Small intestine (tissue), 7 donors: ENCODE results near the gene SPOCK1. TPM values are rescaled to one million over a fixed set of nuclear protein-coding genes. Genes with fewer than 3 reads are reported as not detected.
A peak's percentile ranks its signal among the peaks of the same experiment; 100 is the strongest.

Experiments used
- DNase-seq, 2 donors: peaks; one replicate each; pipeline versions ENCODE4 v3.0.0 to v3.0.0-alpha.2; 2013
- FAIRE-seq: peaks from 2 replicates; lab custom pipeline; 2012; peaks lifted over from hg19 to GRCh38; lab: Jason Lieb, UNC
- H3K27ac ChIP-seq, 3 donors: one replicate each; pipeline ENCODE4 v1.5.1; 2013; ENCODE audit warnings: low read length in 2 of 3, mild to moderate bottlenecking in 2 of 3, control low read depth in 1 of 3, inconsistent platforms in 1 of 3, low read depth in 1 of 3, moderate library complexity in 1 of 3
- H3K27me3 ChIP-seq, 3 donors: one replicate each; pipeline ENCODE4 v1.6.1; 2013; ENCODE audit warnings: low read length in 3 of 3, inconsistent platforms in 1 of 3; ENCODE audit not compliant: control insufficient read depth in 3 of 3, insufficient read depth in 3 of 3
- H3K36me3 ChIP-seq, 3 donors: one replicate each; pipeline ENCODE4 v1.6.1; 2013; ENCODE audit warnings: low read length in 3 of 3, inconsistent platforms in 1 of 3, low read depth in 1 of 3, mild to moderate bottlenecking in 1 of 3, moderate library complexity in 1 of 3; ENCODE audit not compliant: control insufficient read depth in 3 of 3, insufficient read depth in 2 of 3
- H3K4me1 ChIP-seq, 3 donors: one replicate each; pipeline ENCODE4 v1.6.1; 2013; ENCODE audit warnings: low read length in 2 of 3, inconsistent platforms in 1 of 3, low read depth in 1 of 3, mild to moderate bottlenecking in 1 of 3, moderate library complexity in 1 of 3; ENCODE audit not compliant: control insufficient read depth in 3 of 3, insufficient read depth in 2 of 3
- H3K4me3 ChIP-seq, 3 donors: one replicate each; pipeline ENCODE4 v1.5.1; 2013; ENCODE audit warnings: low read length in 3 of 3, control low read depth in 1 of 3, inconsistent platforms in 1 of 3, low read depth in 1 of 3, mild to moderate bottlenecking in 1 of 3, moderate library complexity in 1 of 3
- H3K9me3 ChIP-seq, 2 donors: one replicate each; pipeline ENCODE4 v1.6.1; 2013; ENCODE audit warnings: low read depth in 1 of 2, low read length in 1 of 2; ENCODE audit not compliant: control insufficient read depth in 2 of 2, insufficient read depth in 1 of 2
- WGBS, 3 donors: extraction: QIAGEN DNeasy Blood & Tissue Kit; methylation state at CpG; one replicate each; pipeline ENCODE4 v1.1.7; 2013; 5-methylcytosine and 5-hydroxymethylcytosine counted together
- polyA plus RNA-seq, 4 donors: library from polyadenylated mRNA; stranded (reverse) in 3 of 4; unstranded in 1 of 4; fragments of 200-250 nt in 3 of 4; fragments of 120-200 nt in 1 of 4; gene quantifications; one replicate each; pipeline versions ENCODE4 v1.2.1 to v1.2.3, GENCODE V29; 2013
- donor health status: healthy with polysubstance abuse.
- donor health status: control.
- donor health status: control.
- donor health status: Bipolar disorder and iron deficiency.
- donor health status: healthy.

Gene SPOCK1
- polyA plus RNA-seq, 4 donors: 0.22 to 1.1 (median 0.54) TPM

DNA sequence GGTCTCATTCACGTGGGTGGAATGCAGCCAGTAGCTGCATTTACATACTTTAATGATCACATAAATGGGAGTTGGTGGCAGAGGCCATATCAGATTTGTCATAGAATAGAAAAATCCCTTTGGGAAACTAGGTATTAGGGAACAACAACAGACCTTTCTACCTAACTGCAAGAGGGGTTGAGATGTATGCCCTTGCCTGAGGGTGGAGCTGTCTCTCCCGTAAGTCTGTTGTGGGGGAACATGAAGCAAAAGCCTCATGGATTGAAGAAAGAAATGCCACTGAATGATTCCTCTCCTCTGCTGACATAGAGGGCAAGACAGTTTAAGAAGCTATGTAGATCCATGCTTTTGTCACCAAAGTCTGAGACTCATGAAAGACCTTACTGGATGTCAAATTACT lies 461.3 kb downstream of the SPOCK1 start:
- Histone ChIP-seq H3K27ac (no peak overlapping the region), H3K36me3 (no peaks in the 10 kb centered on the region), H3K27me3 (peaks cover 0 to 2% (median 1%) of the 10 kb centered on the region in 3 donors), H3K4me1 (no peaks in the 10 kb centered on the region), H3K9me3 (no peaks in the 10 kb centered on the region), H3K4me3 (no peak overlapping the region)
- FAIRE-seq: no peak
- no peak for DNase-seq
- WGBS, 3 donors: 45 to 61% (median 55%) methylated on average over 2 of the region's 2 CpGs

DNA sequence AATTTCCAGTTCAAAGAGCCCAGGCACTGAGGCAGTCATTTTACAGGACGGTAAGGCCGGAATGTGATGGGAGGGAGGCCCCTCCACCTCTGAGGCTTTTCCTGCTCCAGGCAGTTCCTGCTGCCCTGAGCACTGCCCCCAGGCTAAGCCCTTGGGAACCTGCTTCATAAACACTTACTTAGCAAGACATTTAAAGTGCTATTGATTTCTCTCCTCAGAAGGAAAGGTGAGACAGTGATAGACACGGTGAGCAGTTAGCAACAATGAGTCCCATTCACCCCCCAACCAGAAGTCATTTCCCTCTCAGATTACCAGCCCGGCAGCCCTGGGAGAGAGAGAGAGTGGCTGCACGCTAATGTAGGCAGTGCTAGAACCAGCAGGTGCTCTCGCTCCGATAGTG lies 462.5 kb downstream of the SPOCK1 start:
- Histone ChIP-seq H3K4me1 (no peaks in the 10 kb centered on the region), H3K4me3 (no peak overlapping the region), H3K36me3 (no peaks in the 10 kb centered on the region), H3K27me3 (peaks cover 0 to 2% (median 1%) of the 10 kb centered on the region in 3 donors), H3K9me3 (no peaks in the 10 kb centered on the region), H3K27ac (no peak overlapping the region)
- DNase-seq (peak in 1 of 2 donors; percentile 16), FAIRE-seq (no peak)
- 16 to 22% (median 17%) methylated on average over 7 of the region's 7 CpGs for WGBS, 3 donors

DNA sequence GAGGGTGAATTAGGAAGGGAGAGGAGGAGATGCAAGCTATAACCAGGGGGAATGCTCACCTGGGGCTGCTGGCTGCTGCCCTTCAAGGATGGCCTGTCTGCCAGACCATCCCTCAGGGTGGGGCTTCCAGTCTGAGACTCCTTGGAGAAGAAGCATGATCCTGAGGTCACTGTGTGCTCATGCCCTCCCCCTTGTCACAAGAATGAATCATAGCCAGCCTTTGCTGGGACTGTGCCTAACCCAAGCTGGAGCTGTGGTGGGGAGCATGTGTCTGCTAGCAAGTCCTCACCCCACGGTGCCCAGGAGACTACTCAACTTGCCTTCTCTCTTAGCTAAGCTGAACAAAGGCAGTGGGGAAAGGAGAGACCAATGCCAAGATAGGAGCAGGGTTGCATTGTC lies 463.6 kb downstream of the SPOCK1 start:
- Histone ChIP-seq H3K27me3 (peaks cover 0 to 1% (median 0%) of the 10 kb centered on the region in 3 donors), H3K9me3 (no peaks in the 10 kb centered on the region), H3K27ac (no peak overlapping the region), H3K36me3 (no peaks in the 10 kb centered on the region), H3K4me1 (no peaks in the 10 kb centered on the region), H3K4me3 (no peak overlapping the region)
- 50 to 63% (median 59%) methylated on average over 1 of the region's 1 CpG for WGBS, 3 donors
- DNase-seq (no peak), FAIRE-seq (no peak)

DNA sequence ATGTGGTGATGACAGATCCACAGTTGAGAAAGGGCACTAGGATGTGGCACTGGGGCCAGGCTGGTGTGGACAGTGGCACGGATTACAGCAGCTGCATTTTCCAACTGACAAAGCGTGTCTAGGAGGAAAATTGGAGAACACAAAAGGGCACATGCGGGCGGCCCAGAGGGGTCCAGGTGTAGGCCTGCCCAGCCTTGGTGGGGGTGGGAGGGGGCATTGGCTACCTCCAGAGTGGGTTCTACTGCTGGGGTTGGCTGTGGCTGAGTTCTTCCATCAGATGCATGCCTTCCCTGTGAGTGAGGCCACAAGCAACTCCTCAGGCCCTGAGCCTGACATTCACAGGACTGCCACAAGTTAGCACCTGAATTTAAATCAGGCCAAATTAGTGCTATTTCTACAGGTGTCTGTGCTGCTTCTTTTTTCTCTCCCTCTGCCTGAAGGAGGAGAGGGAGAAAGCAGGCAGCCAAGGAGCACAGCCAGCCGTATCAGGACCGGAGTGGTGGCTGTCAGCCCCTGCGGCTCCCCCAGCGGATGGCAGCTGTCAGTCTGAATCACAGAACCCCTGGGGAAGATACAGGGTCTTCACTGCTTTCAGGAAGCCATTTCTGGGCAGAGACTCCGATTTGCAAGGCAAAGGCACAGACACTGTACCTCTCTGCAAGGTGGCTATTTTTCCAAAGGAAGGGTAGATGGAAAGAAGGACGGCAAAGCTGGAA lies 464.2 kb downstream of the SPOCK1 start:
- Histone ChIP-seq H3K27ac (no peak overlapping the region), H3K4me1 (no peaks in the 10 kb centered on the region), H3K36me3 (no peaks in the 10 kb centered on the region), H3K4me3 (no peak overlapping the region), H3K9me3 (no peaks in the 10 kb centered on the region), H3K27me3 (peaks cover 0 to 1% (median 0%) of the 10 kb centered on the region in 3 donors)
- 80 to 85% (median 83%) methylated on average over 10 of the region's 10 CpGs for WGBS, 3 donors
- FAIRE-seq (no peak), DNase-seq (no peak)

DNA sequence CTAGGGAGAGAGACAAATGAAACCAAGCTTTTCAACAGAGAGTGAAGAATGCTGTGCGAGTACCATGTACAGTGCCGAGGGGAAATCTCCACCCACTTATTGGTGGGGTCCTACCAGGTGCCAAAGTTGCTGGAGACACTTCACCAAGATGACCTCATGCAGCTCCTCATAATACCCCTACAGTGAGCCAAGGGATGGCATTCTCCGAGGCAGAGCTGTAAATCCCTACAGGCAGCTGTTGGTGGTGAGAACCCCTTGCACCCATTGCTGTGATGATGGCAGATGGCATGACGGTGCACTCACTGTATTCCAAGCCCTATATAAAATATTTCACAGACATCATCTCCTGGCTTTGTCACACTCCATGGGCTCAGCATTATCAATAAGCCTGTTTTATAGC lies 464.9 kb downstream of the SPOCK1 start:
- DNase-seq (no peak), FAIRE-seq (no peak)
- Histone ChIP-seq H3K9me3 (no peaks in the 10 kb centered on the region), H3K27ac (no peak overlapping the region), H3K4me1 (no peaks in the 10 kb centered on the region), H3K36me3 (no peaks in the 10 kb centered on the region), H3K4me3 (no peak overlapping the region), H3K27me3 (peaks cover 0 to 1% (median 0%) of the 10 kb centered on the region in 3 donors)
- 89 to 94% (median 91%) methylated on average over 4 of the region's 4 CpGs for WGBS, 3 donors

DNA sequence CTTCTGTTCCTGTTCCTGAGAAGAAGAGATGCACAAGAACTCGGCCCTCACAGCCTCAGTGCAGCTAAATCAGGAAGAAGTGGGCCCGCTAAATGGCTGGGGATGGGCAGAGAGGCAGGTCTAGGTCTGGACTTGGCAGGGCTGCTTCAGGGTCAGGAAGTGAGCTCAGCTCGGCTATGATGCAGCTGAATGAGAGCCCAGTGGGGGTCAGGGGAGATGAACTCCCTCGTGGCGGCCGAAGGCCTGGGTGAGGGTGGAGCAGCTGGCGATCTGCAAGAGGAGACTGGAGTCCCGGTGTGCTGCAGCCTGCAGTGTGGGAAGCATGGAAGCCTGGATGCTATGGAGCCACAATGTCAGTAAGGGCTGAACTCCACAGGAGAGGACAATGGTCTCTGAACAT lies 466.2 kb downstream of the SPOCK1 start:
- no peaks in the 10 kb centered on the region for H3K9me3 ChIP-seq
- no peaks in the 10 kb centered on the region for H3K4me1 ChIP-seq
- FAIRE-seq (no peak), DNase-seq (no peak)
- peaks cover 0 to 1% (median 0%) of the 10 kb centered on the region in 3 donors for H3K27me3 ChIP-seq
- no peaks in the 10 kb centered on the region for H3K36me3 ChIP-seq
- whole genome bisulfite sequencing, 3 donors: 71 to 76% (median 72%) methylated on average over 8 of the region's 8 CpGs
- no peak overlapping the region for H3K4me3 ChIP-seq
- no peak overlapping the region for H3K27ac ChIP-seq

DNA sequence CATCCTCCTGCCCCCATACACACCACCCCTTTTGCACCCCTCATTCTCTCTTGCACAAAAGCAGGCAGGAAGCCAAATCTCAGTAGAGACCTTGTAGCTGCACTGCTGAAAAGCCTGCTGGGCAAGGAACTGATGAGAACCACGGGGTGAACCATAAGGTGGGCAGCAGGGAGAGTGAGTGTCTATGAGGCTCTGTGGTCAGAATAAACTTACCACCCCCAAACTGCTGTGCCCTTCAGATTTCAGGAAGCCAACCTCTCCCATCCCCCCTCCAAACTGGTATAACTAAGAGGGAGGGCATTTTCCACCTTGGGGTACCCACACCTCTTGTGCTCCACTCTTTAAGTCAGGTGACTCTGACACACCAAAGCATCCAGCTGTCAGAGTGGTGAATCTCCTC lies 471.4 kb downstream of the SPOCK1 start:
- FAIRE-seq (no peak), DNase-seq (no peak)
- Histone ChIP-seq H3K27ac (no peak overlapping the region), H3K4me3 (no peak overlapping the region), H3K36me3 (no peaks in the 10 kb centered on the region), H3K9me3 (no peaks in the 10 kb centered on the region), H3K27me3 (no peaks in the 10 kb centered on the region), H3K4me1 (no peaks in the 10 kb centered on the region)
- 37 to 70% (median 64%) methylated on average over 1 of the region's 1 CpG for WGBS, 3 donors

DNA sequence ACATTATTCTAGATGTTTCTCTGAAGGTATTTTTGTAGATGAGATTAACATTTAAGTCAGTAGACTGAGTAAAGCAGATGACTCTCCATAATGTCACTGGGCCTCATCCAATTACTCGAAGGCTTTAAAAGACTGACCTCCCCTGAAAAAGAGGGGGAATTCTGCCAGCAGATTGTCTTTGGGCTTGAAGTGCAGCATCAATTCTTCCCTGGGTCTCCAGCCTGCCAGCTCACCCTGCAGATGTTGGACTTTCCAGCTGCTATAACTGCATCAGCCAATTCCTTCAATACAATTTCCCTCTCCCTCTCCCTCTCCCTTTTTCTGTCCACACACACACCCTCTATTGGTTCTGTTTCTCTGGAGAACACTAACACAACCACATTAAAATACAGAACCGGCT lies 472.8 kb downstream of the SPOCK1 start:
- DNase-seq (no peak), FAIRE-seq (no peak)
- no peak overlapping the region for H3K4me3 ChIP-seq
- no peaks in the 10 kb centered on the region for H3K4me1 ChIP-seq
- 77 to 84% (median 79%) methylated on average over 2 of the region's 2 CpGs for WGBS, 3 donors
- no peak overlapping the region for H3K27ac ChIP-seq
- H3K36me3 ChIP-seq: no peaks in the 10 kb centered on the region
- no peaks in the 10 kb centered on the region for H3K9me3 ChIP-seq
- peaks cover 0 to 2% (median 0%) of the 10 kb centered on the region in 3 donors for H3K27me3 ChIP-seq

DNA sequence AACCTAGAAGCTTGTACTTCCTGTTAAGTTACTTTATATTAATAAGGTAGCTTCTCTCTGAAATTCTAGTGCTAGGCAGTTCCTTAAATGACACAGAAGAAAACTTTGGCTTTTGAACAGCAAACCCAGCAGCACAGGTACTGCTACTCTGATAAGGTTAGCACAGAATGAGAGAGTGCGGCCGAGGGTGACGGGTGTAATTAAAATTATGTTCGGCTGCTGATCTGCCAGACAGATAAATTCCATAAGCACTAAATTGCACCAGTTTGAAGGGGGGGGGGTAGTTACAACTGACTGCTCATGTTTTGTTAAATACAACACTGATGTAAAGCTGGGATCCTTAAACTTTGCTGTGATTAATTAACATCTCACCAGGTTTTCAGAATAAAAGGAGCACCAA lies 475.1 kb downstream of the SPOCK1 start:
- no peaks in the 10 kb centered on the region for H3K36me3 ChIP-seq
- no peak for DNase-seq
- H3K9me3 ChIP-seq: no peaks in the 10 kb centered on the region
- FAIRE-seq: no peak
- no peak overlapping the region for H3K27ac ChIP-seq
- peaks cover 0 to 2% (median 0%) of the 10 kb centered on the region in 3 donors for H3K27me3 ChIP-seq
- no peaks in the 10 kb centered on the region for H3K4me1 ChIP-seq
- 8 to 52% (median 27%) methylated on average over 4 of the region's 4 CpGs for whole genome bisulfite sequencing, 3 donors
- H3K4me3 ChIP-seq: no peak overlapping the region
